LNCaP clone FGC (cell line): Measurements from ENCODE around the gene KRI1.

Experiments used
- DNase-seq: peaks from one replicate; pipeline ENCODE4 v3.0.0-alpha.2; 2011; ENCODE audit warnings: low read depth
- H3K4me3 ChIP-seq: 2 replicates; pipeline ENCODE4 v1.5.1; 2011; ENCODE audit warnings: mild to moderate bottlenecking, low read depth, low read length, control low read depth
- CTCF ChIP-seq: IDR thresholded peaks from 2 replicates; pipeline ENCODE4 v1.5.1; 2012; ENCODE audit warnings: mild to moderate bottlenecking; ENCODE audit not compliant: control insufficient read depth, insufficient read depth; ENCODE audit errors: extremely low read depth

KRI1 gene

GRCh38 chr19:10508707-10509106 lies 57.1 kb downstream of the KRI1 start:
- H3K4me3 ChIP-seq, result no peak overlapping the region
- no peak for TF ChIP-seq CTCF
- no peak for DNase-seq

GRCh38 chr19:10508036-10508435 lies 57.8 kb downstream of the KRI1 start:
- DNase-seq, result no peak
- TF ChIP-seq CTCF, result no peak
- H3K4me3 ChIP-seq, result no peak overlapping the region

DNA sequence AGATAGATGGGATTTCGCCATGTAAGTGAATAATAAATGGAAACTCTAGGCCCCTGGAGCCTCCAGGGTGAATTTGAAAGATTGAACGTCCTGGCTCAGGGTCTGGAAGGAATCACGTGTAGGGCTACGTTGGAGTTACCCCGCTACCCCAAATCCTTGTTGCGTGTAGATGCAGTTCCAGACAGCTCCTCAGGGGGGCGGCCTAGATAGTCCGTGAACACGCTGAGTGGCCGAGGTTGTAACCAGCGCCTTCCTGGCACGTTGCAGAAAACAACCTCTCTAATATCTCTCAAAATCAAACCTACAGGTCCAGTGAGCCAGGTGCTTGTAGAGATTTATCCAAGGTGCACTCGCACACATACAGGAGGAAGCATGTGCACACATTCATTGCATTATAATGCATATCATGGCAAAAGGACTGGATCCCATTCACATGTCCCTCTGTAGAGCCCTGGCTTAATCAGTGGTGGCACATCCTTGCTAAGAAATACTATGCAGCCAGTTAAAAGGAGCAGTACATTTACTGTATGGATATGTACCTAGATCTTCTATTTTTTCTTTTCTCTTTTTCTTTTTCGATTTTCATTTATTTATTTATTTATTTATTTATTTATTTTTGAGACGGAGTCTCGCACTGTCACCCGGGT lies 60.1 kb downstream of the KRI1 start:
- TF ChIP-seq CTCF, result peak; percentile 30; the same call in 1 of the 2 replicates
- DNase-seq, result no peak
- H3K4me3 ChIP-seq, result no peak overlapping the region
